Hepatocyte (in vitro differentiated cells): ENCODE data around the gene GXYLT2. TPM values are rescaled to one million over a fixed set of nuclear protein-coding genes. Genes with fewer than 3 reads are reported as not detected.

Experiments
- DNase-seq: peaks from one replicate; pipeline ENCODE4 v3.0.0-alpha.2; 2016; ENCODE audit warnings: low spot score
- H2AFZ ChIP-seq: fragments of 200-600 bp; sonication (generic); 2 replicates; pipeline ENCODE4 v1.6.0; 2016; ENCODE audit warnings: antibody characterized with exemption, mild to moderate bottlenecking
- H3K27ac ChIP-seq: fragments of 200-600 bp; sonication (generic); 2 replicates; pipeline ENCODE4 v1.5.1; 2016; ENCODE audit warnings: mild to moderate bottlenecking
- H3K27me3 ChIP-seq: fragments of 200-600 bp; sonication (generic); 2 replicates; pipeline ENCODE4 v1.6.1; 2016
- H3K36me3 ChIP-seq: fragments of 200-600 bp; sonication (generic); replicated peaks from 2 replicates; pipeline ENCODE4 v1.5.1; 2016; ENCODE audit warnings: low read depth; ENCODE audit not compliant: insufficient read depth
- H3K4me1 ChIP-seq: fragments of 200-600 bp; sonication (generic); 2 replicates; pipeline ENCODE4 v1.5.1; 2016; ENCODE audit warnings: mild to moderate bottlenecking, moderate library complexity; ENCODE audit not compliant: insufficient read depth
- H3K4me2 ChIP-seq: fragments of 200-600 bp; sonication (generic); 2 replicates; pipeline ENCODE4 v1.6.0; 2016
- H3K4me3 ChIP-seq: fragments of 200-600 bp; sonication (generic); 2 replicates; pipeline ENCODE4 v1.5.1; 2016; ENCODE audit warnings: mild to moderate bottlenecking
- H3K79me2 ChIP-seq: fragments of 200-600 bp; sonication (generic); 2 replicates; pipeline ENCODE4 v1.6.0; 2017; ENCODE audit warnings: mild to moderate bottlenecking
- H3K9me2 ChIP-seq: fragments of 200-600 bp; sonication (generic); replicated peaks from 2 replicates; pipeline ENCODE4 v1.6.0; 2017; ENCODE audit warnings: mild to moderate bottlenecking; ENCODE audit not compliant: insufficient read depth
- H3K9me3 ChIP-seq: fragments of 200-600 bp; sonication (generic); 2 replicates; pipeline ENCODE4 v1.5.1; 2016; ENCODE audit warnings: low read depth, mild to moderate bottlenecking
- H4K20me1 ChIP-seq: fragments of 200-600 bp; sonication (generic); 2 replicates; pipeline ENCODE4 v1.6.0; 2016; ENCODE audit warnings: mild to moderate bottlenecking; ENCODE audit not compliant: insufficient read depth, poor library complexity, severe bottlenecking
- CTCF ChIP-seq: fragments of 200-600 bp; sonication (generic); IDR thresholded peaks from 2 replicates; pipeline ENCODE4 v1.5.1; 2016; ENCODE audit warnings: antibody characterized with exemption, mild to moderate bottlenecking; ENCODE audit not compliant: poor library complexity
- EZH2 ChIP-seq: fragments of 200-600 bp; sonication (generic); IDR thresholded peaks from 2 replicates; pipeline ENCODE4 v1.6.1; 2016; ENCODE audit warnings: antibody characterized with exemption, mild to moderate bottlenecking, borderline replicate concordance
- EZH2phosphoT487 ChIP-seq: fragments of 200-600 bp; sonication (generic); IDR thresholded peaks from one replicate; pipeline ENCODE4 v1.6.1; 2018; ENCODE audit warnings: antibody characterized with exemption, mild to moderate bottlenecking, low read depth, moderate library complexity; ENCODE audit not compliant: unreplicated experiment, severe bottlenecking
- WGBS: methylation state at CpG from one replicate; pipeline ENCODE4 v1.1.6; 2016; ENCODE audit warnings: low lambda C conversion rate; ENCODE audit errors: missing lambda C conversion rate; 5-methylcytosine and 5-hydroxymethylcytosine counted together
- polyA plus RNA-seq: library from polyadenylated mRNA; unstranded; fragments of >200 nt; fragmentation: Nextera tagmentation; extraction: Ambion mirVana; gene quantifications from 2 replicates; pipeline ENCODE4 v1.2.1, GENCODE V29; 2016
- total RNA-seq: library from RNA; depleted of rRNA; stranded (reverse); fragments of >200 nt; gene quantifications from 2 replicates; pipeline ENCODE4 v1.2.3, GENCODE V29; 2014

GXYLT2 gene
- total and polyA plus RNA-seq, 2 experiments from 2014 or later = 27.4 to 35.7 TPM

DNA sequence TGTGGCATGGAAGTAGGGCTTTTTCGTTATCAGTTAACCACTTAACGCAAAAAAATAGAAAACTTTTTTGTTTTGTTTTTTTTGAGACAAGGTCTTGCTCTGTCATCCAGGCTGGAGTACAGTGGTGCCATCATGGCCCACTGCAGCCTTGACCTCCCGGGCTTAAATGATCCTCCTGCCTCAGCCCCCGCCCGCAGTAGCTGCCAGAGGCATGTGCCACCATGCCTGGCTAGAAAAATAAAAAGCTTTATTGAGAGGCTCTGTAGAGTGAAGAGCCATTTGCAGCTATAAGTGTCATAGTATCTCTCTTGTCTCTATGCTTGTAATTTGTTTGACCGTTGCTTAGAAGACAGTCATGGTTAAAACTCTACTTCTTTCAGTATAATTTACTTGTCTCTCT is 122.3 kb downstream of the GXYLT2 start:
- Histone ChIP-seq H3K27me3 (no peaks in the 10 kb centered on the region), H3K9me3 (no peaks in the 10 kb centered on the region), H3K9me2 (no peaks in the 10 kb centered on the region), H3K36me3 (no peaks in the 10 kb centered on the region), H4K20me1 (peaks cover 100% of the 10 kb centered on the region), H3K79me2 (no peaks in the 10 kb centered on the region), H3K4me1 (peaks cover 23% of the 10 kb centered on the region), H3K4me3 (no peak overlapping the region), H3K4me2 (no peak overlapping the region), H2AFZ (no peak overlapping the region), H3K27ac (no peak overlapping the region)
- 94% methylated on average over 6 of the region's 6 CpGs for WGBS
- DNase-seq = no peak
- TF ChIP-seq EZH2 = no peak
- no peak for TF ChIP-seq CTCF
- no peak for TF ChIP-seq EZH2phosphoT487

DNA sequence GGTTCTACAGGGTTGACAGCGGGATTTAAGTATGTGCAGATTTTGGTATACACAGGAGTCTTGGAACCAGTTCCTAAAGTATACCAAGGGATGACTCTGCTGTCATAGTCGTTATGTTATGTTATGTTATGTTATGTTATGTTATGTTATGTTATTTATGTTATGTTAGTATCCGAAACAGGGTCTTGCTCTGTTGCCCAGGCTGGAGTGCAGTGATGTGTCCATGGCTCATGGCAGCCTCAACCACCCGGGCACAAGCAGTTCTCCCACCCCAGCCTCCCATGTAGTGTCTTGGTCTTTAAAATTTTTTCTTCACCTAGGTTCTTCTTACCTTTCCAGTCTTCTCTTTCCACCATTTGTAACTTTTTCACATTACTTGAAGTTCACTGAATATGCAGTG is 130.5 kb downstream of the GXYLT2 start:
- Histone ChIP-seq H3K36me3 (no peaks in the 10 kb centered on the region), H3K9me3 (no peaks in the 10 kb centered on the region), H3K4me2 (no peak overlapping the region), H3K4me1 (no peaks in the 10 kb centered on the region), H3K9me2 (no peaks in the 10 kb centered on the region), H4K20me1 (peaks cover 98% of the 10 kb centered on the region), H3K4me3 (no peak overlapping the region), H3K79me2 (no peaks in the 10 kb centered on the region), H3K27me3 (no peaks in the 10 kb centered on the region), H2AFZ (no peak overlapping the region), H3K27ac (no peak overlapping the region)
- TF ChIP-seq EZH2 (no peak), CTCF (no peak), EZH2phosphoT487 (no peak)
- no peak for DNase-seq
- 96% methylated on average over 4 of the region's 4 CpGs for WGBS

- peaks cover under 1% of the 10 kb centered on the region for H3K4me1 ChIP-seq
- peaks cover 98% of the 10 kb centered on the region for H4K20me1 ChIP-seq
Observed at GRCh38 chr3:73018790-73019441, 131.1 kb downstream of the GXYLT2 start.

More at GRCh38 chr3:73018790-73019441, 131.1 kb downstream of the GXYLT2 start:
- H3K36me3 ChIP-seq = no peaks in the 10 kb centered on the region
- H3K9me3 ChIP-seq = no peaks in the 10 kb centered on the region
- TF ChIP-seq EZH2phosphoT487 = no peak
- no peak for TF ChIP-seq CTCF
- TF ChIP-seq EZH2 = no peak
- H3K27me3 ChIP-seq = no peaks in the 10 kb centered on the region
- no peak overlapping the region for H3K27ac ChIP-seq
- no peaks in the 10 kb centered on the region for H3K79me2 ChIP-seq
- no peaks in the 10 kb centered on the region for H3K9me2 ChIP-seq
- no peak for DNase-seq
- WGBS = 82% methylated on average over 5 of the region's 5 CpGs
- H2AFZ ChIP-seq = no peak overlapping the region
- no peak overlapping the region for H3K4me3 ChIP-seq
- H3K4me2 ChIP-seq = no peak overlapping the region
